LoVo (cell line): Measurements from ENCODE around the gene ZCCHC3.
A peak's percentile ranks its signal among the peaks of the same experiment; 100 is the strongest.
"Not testable (repeated sequence)": the region's sequence is repeated elsewhere in the genome, so short reads cannot be mapped to it uniquely, and the experiment has no call there.

Experiments used
- DNase-seq: peaks from one replicate; pipeline ENCODE4 v3.0.0-alpha.2; 2016; ENCODE audit warnings: low spot score

The ZCCHC3 gene

GRCh38 chr20:313402-313801 is 16.0 kb downstream of the ZCCHC3 start:
- no peak for DNase-seq

- DNase-seq, result no peak
Measured at GRCh38 chr20:313948-314347, 16.6 kb downstream of the ZCCHC3 start.

- no peak for DNase-seq
Measured at GRCh38 chr20:316316-317068, 19.1 kb downstream of the ZCCHC3 start.

GRCh38 chr20:324177-325044 is 27.0 kb downstream of the ZCCHC3 start:
- DNase-seq, result peak; percentile 91

GRCh38 chr20:325045-325888 is 27.9 kb downstream of the ZCCHC3 start, which contains the start of gene SOX12:
SOX12 (plus strand) TSS chr20:325552; CDS start chr20:325925, 373 bp downstream.
- peak; percentile 96 for DNase-seq

- DNase-seq, result peak; percentile 23
Measured at GRCh38 chr20:325889-326644, 28.7 kb downstream of the ZCCHC3 start.

- no peak for DNase-seq
Measured at GRCh38 chr20:326645-327185, 29.3 kb downstream of the ZCCHC3 start.

- DNase-seq, result no peak
Measured at GRCh38 chr20:327186-328026, 30.0 kb downstream of the ZCCHC3 start.

GRCh38 chr20:328027-328974 is 30.9 kb downstream of the ZCCHC3 start:
- no peak for DNase-seq

- DNase-seq, result no peak
Measured at GRCh38 chr20:328975-329695, 31.8 kb downstream of the ZCCHC3 start.

- no peak for DNase-seq
Measured at GRCh38 chr20:329851-330232, 32.5 kb downstream of the ZCCHC3 start.

GRCh38 chr20:330233-331149 is 33.1 kb downstream of the ZCCHC3 start:
- DNase-seq, result peak; percentile 60

GRCh38 chr20:334578-334977 is 37.2 kb downstream of the ZCCHC3 start:
- no peak for DNase-seq

GRCh38 chr20:336040-336439 is 38.7 kb downstream of the ZCCHC3 start:
- not testable (repeated sequence) for DNase-seq

GRCh38 chr20:341682-342081 is 44.3 kb downstream of the ZCCHC3 start:
- peak; percentile 83 for DNase-seq

GRCh38 chr20:343107-343506 is 45.7 kb downstream of the ZCCHC3 start:
- no peak for DNase-seq

- no peak for DNase-seq
Measured at GRCh38 chr20:346033-346639, 48.8 kb downstream of the ZCCHC3 start.
